GM19328 (cell line): ENCODE results near the gene PPP6R2.
"Not testable (repeated sequence)": the region's sequence is repeated elsewhere in the genome, so short reads cannot be mapped to it uniquely, and the experiment has no call there.

Experiments used
- ATAC-seq: cut with Tn5 transposase; IDR thresholded peaks from one replicate; pipeline ENCODE4 v1.9.1; 2021; ENCODE audit warnings: mild to moderate bottlenecking, moderate library complexity; ENCODE audit not compliant: unreplicated experiment

The PPP6R2 gene

GRCh38 chr22:50317674-50318073, 25.5 kb upstream of the PPP6R2 start:
- ATAC-seq = no peak

GRCh38 chr22:50318356-50318697, 24.8 kb upstream of the PPP6R2 start:
- ATAC-seq = no peak

- no peak for ATAC-seq
Observed at GRCh38 chr22:50318698-50319411, 24.3 kb upstream of the PPP6R2 start.

GRCh38 chr22:50319503-50319951, 23.6 kb upstream of the PPP6R2 start:
- ATAC-seq = no peak

- no peak for ATAC-seq
Observed at GRCh38 chr22:50320116-50320515, 23.0 kb upstream of the PPP6R2 start.

- ATAC-seq = no peak
Observed at GRCh38 chr22:50320671-50321325, 22.3 kb upstream of the PPP6R2 start.

- not testable (repeated sequence) for ATAC-seq
Observed at GRCh38 chr22:50322382-50323104, 20.6 kb upstream of the PPP6R2 start.

GRCh38 chr22:50323900-50324299, 19.2 kb upstream of the PPP6R2 start:
- ATAC-seq = no peak

GRCh38 chr22:50325444-50326224, 17.5 kb upstream of the PPP6R2 start:
- no peak for ATAC-seq

- ATAC-seq = peak; percentile 10
Observed at GRCh38 chr22:50326225-50326955, 16.7 kb upstream of the PPP6R2 start.

GRCh38 chr22:50326956-50327710, 16.0 kb upstream of the PPP6R2 start, which contains the start of gene DENND6B:
DENND6B (minus strand) TSS chr22:50327012; CDS start chr22:50326988, 24 bp downstream.
- peak; percentile 80 for ATAC-seq

- ATAC-seq = no peak
Observed at GRCh38 chr22:50327711-50328019, 15.5 kb upstream of the PPP6R2 start.

- no peak for ATAC-seq
Observed at GRCh38 chr22:50329236-50329635, 13.9 kb upstream of the PPP6R2 start.

- not testable (repeated sequence) for ATAC-seq
Observed at GRCh38 chr22:50334433-50334832, 8.7 kb upstream of the PPP6R2 start.

GRCh38 chr22:50337262-50338041, 5.7 kb upstream of the PPP6R2 start:
- no peak for ATAC-seq

GRCh38 chr22:50338042-50338573, 5.0 kb upstream of the PPP6R2 start:
- ATAC-seq = no peak

GRCh38 chr22:50338860-50339462, 4.2 kb upstream of the PPP6R2 start:
- no peak for ATAC-seq
